ENCODE results near the gene MPO. TPM values are rescaled to one million over a fixed set of nuclear protein-coding genes. Genes with fewer than 3 reads are reported as not detected.

Gene MPO
- total RNA-seq, 2 experiments from 2014 or later, result not detected

DNA sequence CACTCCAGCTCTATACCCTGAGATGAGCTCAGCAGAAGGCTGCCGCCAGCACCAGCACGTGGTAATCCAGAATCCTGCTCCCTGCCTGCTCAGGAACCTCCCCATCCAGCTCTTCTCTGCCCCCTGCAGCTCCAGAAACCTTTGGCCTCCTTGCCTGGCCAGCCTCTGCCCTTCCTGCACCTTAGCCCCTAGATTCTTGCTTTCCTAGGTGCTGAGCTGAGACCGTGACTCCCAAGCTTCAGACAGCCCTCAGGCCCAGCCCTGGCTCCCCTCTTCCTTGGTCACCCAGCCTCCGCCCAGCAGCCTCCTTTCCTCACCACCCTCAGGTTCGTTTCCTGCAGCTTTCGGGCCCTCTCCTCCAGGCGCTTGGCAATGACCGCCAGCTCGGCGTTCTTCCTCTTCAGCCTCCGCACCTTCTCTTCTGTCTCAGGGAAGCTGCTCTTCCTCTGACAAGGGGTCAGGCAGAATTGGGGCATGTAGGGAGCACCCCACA is 45.3 kb upstream of the MPO start:
- Histone ChIP-seq H3K9me3 (ENCODE audit: low read length) (no peaks in the 10 kb centered on the region), H3K4me3 (ENCODE audit: low read depth, low read length, poor library complexity, severe bottlenecking) (no peak overlapping the region), H2AFZ (ENCODE audit: low read length) (no peak overlapping the region), H4K20me1 (ENCODE audit: insufficient read depth, low read length) (no peaks in the 10 kb centered on the region), H3K9me2 (ENCODE audit: insufficient read depth, low read length) (no peaks in the 10 kb centered on the region), H3K4me1 (ENCODE audit: insufficient read depth, low read length, poor library complexity, severe bottlenecking) (peaks cover 41% of the 10 kb centered on the region), H3K79me2 (ENCODE audit: insufficient read depth, low read depth, low read length) (peaks cover 3% of the 10 kb centered on the region; the same call in 1 of the 2 replicates), H3K36me3 (ENCODE audit: insufficient read depth, low read length) (peaks cover 14% of the 10 kb centered on the region), H3K4me2 (ENCODE audit: low read length) (no peak overlapping the region), H3K27ac (ENCODE audit: low read depth, low read length, poor library complexity, severe bottlenecking) (peak overlapping the region; percentile 16)
- intact Hi-C loops (cut with micrococcal nuclease; ENCODE audit: unreplicated experiment), result no loop called here
- ChIA-PET CTCF (ENCODE audit: unreplicated experiment) (no interaction called here), POLR2A (interaction anchor here (1.0 to 1.4 kb wide), 4 partner anchors 8 to 25 kb away, joined by 3 to 9 read pairs (median 4); no protein-coding TSS in a partner anchor)
- no TSS peak for BruUV-seq (replicated peaks)
- no peak for TF ChIP-seq EZH2phosphoT487 (IDR thresholded peaks at IDR 0.05; ENCODE audit: borderline replicate concordance, low read depth, low read length)
- TF ChIP-seq, protein P1, sequence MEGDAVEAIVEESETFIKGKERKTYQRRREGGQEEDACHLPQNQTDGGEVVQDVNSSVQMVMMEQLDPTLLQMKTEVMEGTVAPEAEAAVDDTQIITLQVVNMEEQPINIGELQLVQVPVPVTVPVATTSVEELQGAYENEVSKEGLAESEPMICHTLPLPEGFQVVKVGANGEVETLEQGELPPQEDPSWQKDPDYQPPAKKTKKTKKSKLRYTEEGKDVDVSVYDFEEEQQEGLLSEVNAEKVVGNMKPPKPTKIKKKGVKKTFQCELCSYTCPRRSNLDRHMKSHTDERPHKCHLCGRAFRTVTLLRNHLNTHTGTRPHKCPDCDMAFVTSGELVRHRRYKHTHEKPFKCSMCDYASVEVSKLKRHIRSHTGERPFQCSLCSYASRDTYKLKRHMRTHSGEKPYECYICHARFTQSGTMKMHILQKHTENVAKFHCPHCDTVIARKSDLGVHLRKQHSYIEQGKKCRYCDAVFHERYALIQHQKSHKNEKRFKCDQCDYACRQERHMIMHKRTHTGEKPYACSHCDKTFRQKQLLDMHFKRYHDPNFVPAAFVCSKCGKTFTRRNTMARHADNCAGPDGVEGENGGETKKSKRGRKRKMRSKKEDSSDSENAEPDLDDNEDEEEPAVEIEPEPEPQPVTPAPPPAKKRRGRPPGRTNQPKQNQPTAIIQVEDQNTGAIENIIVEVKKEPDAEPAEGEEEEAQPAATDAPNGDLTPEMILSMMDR (conservative IDR thresholded peaks at IDR 0.05; ENCODE audit: low read length), result no peak
- DNase-seq (ENCODE audit: low spot score), result peak; percentile 46

DNA sequence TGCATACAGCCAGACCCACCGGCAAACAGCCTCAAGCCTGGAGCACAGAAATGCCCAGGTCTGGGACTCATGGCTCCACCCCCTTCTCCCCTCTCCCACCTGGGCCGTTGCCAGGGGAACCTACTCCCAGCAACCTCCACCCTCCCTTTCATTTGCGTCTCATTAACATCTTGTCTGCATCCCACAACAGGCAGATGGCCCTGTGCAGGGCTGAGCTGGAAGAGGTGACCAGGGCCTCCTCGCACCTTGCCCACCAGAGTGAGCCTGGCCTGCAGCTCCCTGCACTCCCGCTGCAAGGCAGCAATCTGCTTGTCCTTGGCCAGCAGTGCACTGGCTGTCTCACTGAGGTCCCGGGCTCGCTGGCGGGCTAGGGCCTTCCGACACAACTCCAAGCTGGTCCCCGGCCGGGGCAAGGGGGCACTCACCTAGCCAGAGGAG is 44.6 kb upstream of the MPO start:
- BruUV-seq (replicated peaks), result no TSS peak
- peaks cover 40% of the 10 kb centered on the region for H3K4me1 ChIP-seq (ENCODE audit: insufficient read depth, low read length, poor library complexity, severe bottlenecking)

More for the DNA sequence above, 44.6 kb upstream of the MPO start:
- Histone ChIP-seq H3K9me2 (ENCODE audit: insufficient read depth, low read length) (no peaks in the 10 kb centered on the region), H3K79me2 (ENCODE audit: insufficient read depth, low read depth, low read length) (no peaks in the 10 kb centered on the region; the same call in 1 of the 2 replicates), H3K9me3 (ENCODE audit: low read length) (no peaks in the 10 kb centered on the region), H3K36me3 (ENCODE audit: insufficient read depth, low read length) (peaks cover 7% of the 10 kb centered on the region), H2AFZ (ENCODE audit: low read length) (no peak overlapping the region), H3K4me3 (ENCODE audit: low read depth, low read length, poor library complexity, severe bottlenecking) (no peak overlapping the region), H3K27ac (ENCODE audit: low read depth, low read length, poor library complexity, severe bottlenecking) (no peak overlapping the region), H3K4me2 (ENCODE audit: low read length) (no peak overlapping the region), H4K20me1 (ENCODE audit: insufficient read depth, low read length) (no peaks in the 10 kb centered on the region)
- POLR2A ChIA-PET, result interaction anchor here (1.0 kb wide), 1 partner anchor 26 kb away, joined by 3 read pairs; no protein-coding TSS in a partner anchor
- intact Hi-C loops (cut with micrococcal nuclease; ENCODE audit: unreplicated experiment), result no loop called here
- CTCF ChIA-PET (ENCODE audit: unreplicated experiment), result no interaction called here
- TF ChIP-seq, protein P1 (conservative IDR thresholded peaks at IDR 0.05; ENCODE audit: low read length), result no peak
- TF ChIP-seq EZH2phosphoT487 (IDR thresholded peaks at IDR 0.05; ENCODE audit: borderline replicate concordance, low read depth, low read length), result no peak
- DNase-seq (ENCODE audit: low spot score), result peak; percentile 39
